ENCODE data around the gene PLGRKT.

- no peak for TF ChIP-seq CTCF (IDR thresholded peaks at IDR 0.05)
- no peak for TF ChIP-seq POLR2A (IDR thresholded peaks at IDR 0.05)
These were observed 49.5 kb downstream of the PLGRKT start for GRCh38 chr9:5388026-5388819.
